ENCODE measurements around the gene C9. TPM values are rescaled to one million over a fixed set of nuclear protein-coding genes. Genes with fewer than 3 reads are reported as not detected.

C9 gene
- polyA plus RNA-seq, 1 experiment = not detected

DNA sequence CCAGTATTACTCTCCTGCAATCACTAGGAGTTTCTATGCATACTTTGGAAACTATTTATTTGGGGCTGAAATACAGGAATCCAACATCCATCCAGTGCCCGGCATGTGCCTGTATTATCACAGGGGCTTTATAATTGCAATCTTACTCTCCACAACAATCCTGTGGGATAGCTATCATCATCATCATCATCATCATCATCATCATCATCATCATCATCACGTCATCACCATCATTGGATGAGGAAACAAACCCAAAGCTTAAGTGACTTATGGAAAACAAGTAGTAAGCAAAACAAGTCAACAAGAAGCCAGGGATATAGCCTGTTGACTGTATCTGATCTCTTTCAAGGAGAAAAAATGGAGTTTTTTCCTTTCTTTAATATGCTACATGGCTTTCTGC, 97.1 kb downstream of the C9 start:
- DNase-seq (ENCODE audit: low read depth) = no peak
- H3K36me3 ChIP-seq (ENCODE audit: control insufficient read depth, insufficient read depth, low read length) = no peaks in the 10 kb centered on the region
- TF ChIP-seq, protein P1, sequence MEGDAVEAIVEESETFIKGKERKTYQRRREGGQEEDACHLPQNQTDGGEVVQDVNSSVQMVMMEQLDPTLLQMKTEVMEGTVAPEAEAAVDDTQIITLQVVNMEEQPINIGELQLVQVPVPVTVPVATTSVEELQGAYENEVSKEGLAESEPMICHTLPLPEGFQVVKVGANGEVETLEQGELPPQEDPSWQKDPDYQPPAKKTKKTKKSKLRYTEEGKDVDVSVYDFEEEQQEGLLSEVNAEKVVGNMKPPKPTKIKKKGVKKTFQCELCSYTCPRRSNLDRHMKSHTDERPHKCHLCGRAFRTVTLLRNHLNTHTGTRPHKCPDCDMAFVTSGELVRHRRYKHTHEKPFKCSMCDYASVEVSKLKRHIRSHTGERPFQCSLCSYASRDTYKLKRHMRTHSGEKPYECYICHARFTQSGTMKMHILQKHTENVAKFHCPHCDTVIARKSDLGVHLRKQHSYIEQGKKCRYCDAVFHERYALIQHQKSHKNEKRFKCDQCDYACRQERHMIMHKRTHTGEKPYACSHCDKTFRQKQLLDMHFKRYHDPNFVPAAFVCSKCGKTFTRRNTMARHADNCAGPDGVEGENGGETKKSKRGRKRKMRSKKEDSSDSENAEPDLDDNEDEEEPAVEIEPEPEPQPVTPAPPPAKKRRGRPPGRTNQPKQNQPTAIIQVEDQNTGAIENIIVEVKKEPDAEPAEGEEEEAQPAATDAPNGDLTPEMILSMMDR (IDR thresholded peaks at IDR 0.05; ENCODE audit: insufficient read depth, low read depth, low read length) = no peak
- POLR2A ChIA-PET = no interaction called here
- H3K4me3 ChIP-seq (ENCODE audit: low read depth, low read length) = no peak overlapping the region
- no peaks in the 10 kb centered on the region for H3K27me3 ChIP-seq (ENCODE audit: control insufficient read depth, insufficient read depth, low read length)
- CTCF ChIA-PET = interaction anchor here (2.0 kb wide), 1 partner anchor 16 kb away, joined by 9 read pairs; no protein-coding TSS in a partner anchor

DNA sequence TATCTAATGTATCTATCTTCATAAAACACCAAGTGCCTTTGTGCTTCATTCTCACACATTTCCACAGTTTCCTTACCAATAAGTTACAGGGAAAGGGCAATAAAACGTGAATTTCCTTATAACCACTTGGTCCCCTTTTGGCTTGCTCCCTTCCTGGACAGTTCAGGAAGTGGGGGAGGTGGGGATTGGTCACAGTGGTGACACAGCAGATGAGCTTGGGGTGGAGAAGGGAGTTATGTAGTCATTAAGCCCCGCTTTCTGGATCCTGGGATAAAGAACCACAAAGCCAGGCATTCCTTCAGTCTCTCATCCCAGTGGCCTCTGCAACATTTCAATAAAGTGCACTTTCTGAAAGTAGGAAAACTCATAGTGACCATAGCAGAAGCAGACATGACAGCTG, 97.9 kb downstream of the C9 start:
- no peaks in the 10 kb centered on the region for H3K27me3 ChIP-seq (ENCODE audit: control insufficient read depth, insufficient read depth, low read length)
- DNase-seq (ENCODE audit: low read depth) = peak; percentile 3
- POLR2A ChIA-PET = no interaction called here
- TF ChIP-seq, protein P1 (IDR thresholded peaks at IDR 0.05; ENCODE audit: insufficient read depth, low read depth, low read length) = no peak
- CTCF ChIA-PET = interaction anchor here (0.8 to 2.0 kb wide), 2 partner anchors 17 to 21 kb away, joined by 4 to 9 read pairs; no protein-coding TSS in a partner anchor
- H3K36me3 ChIP-seq (ENCODE audit: control insufficient read depth, insufficient read depth, low read length) = no peaks in the 10 kb centered on the region
- no peak overlapping the region for H3K4me3 ChIP-seq (ENCODE audit: low read depth, low read length)

DNA sequence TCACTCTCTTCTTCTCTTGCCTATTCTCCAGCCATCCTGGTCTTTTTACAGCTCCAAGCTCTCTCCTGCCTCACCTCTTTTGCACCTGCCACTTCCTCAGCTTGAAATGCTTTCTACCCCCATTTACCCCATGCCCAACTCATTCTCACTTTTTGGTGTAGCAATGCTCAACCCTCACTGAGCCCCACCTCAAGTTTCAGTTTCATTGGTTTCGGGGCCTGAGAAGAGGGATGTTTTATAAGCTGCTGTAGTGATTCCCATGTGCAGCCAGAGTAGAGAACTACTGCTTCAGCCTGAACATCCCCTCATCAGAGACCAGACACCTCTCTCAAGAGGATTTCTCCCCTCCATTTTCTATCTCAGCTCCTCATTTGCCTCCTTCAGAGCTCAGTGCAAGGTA, 99.8 kb downstream of the C9 start:
- ChIA-PET CTCF (no interaction called here), POLR2A (interaction anchor here (0.6 kb wide), 1 partner anchor 275 kb away, joined by 3 read pairs; no protein-coding TSS in a partner anchor)

DNA sequence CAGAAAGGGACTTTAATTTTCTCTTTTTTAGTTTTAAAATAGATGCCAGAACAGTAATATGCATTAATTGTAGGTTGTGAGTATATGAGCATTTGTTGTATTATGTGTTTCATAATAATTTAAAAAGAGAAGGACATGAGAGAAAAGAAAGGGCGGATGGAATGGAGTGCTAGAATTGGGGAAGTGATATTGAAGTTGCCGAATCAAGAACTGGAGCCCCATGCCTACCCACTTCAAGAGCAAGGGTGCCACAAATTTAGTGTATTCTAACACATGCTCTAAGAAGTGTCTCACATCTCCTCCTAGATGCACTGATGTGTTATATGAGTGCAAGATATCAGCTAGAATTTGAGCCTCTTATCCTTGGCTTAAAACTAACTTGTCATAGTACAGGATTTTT, 101.3 kb downstream of the C9 start:
- TF ChIP-seq, protein P1 (IDR thresholded peaks at IDR 0.05; ENCODE audit: insufficient read depth, low read depth, low read length) = no peak
- Histone ChIP-seq H3K4me3 (ENCODE audit: low read depth, low read length) (no peak overlapping the region), H3K36me3 (ENCODE audit: control insufficient read depth, insufficient read depth, low read length) (no peaks in the 10 kb centered on the region), H3K27me3 (ENCODE audit: control insufficient read depth, insufficient read depth, low read length) (no peaks in the 10 kb centered on the region)
- POLR2A ChIA-PET = no interaction called here
- no peak for DNase-seq (ENCODE audit: low read depth)
- CTCF ChIA-PET = interaction anchor here (0.6 kb wide), 1 partner anchor 109 kb away, joined by 3 read pairs; no protein-coding TSS in a partner anchor

More for the DNA sequence above, 99.8 kb downstream of the C9 start:
- DNase-seq (ENCODE audit: low read depth) = no peak
- H3K36me3 ChIP-seq (ENCODE audit: control insufficient read depth, insufficient read depth, low read length) = no peaks in the 10 kb centered on the region
- TF ChIP-seq, protein P1 (IDR thresholded peaks at IDR 0.05; ENCODE audit: insufficient read depth, low read depth, low read length) = no peak
- no peak overlapping the region for H3K4me3 ChIP-seq (ENCODE audit: low read depth, low read length)
- no peaks in the 10 kb centered on the region for H3K27me3 ChIP-seq (ENCODE audit: control insufficient read depth, insufficient read depth, low read length)

DNA sequence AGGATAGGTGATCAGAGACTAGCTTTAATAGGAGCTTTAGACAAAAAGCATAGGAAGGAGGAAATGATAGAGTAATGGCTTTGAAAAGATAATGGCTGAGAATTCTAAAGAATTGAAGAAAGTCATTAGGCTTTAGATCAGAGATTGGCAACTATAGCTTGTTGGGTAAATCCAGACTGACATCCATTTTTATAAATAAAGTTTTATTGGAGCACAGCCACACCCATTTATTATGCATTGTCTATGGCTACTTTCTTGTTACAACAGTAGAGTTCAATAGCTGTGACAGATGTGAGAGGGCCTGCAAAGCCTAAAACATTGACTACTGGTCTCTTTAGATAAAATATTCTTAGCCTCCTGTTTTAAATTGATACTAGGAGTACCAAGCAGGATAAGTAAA, 104.2 kb downstream of the C9 start:
- Histone ChIP-seq H3K4me3 (ENCODE audit: low read depth, low read length) (no peak overlapping the region), H3K36me3 (ENCODE audit: control insufficient read depth, insufficient read depth, low read length) (no peaks in the 10 kb centered on the region), H3K27me3 (ENCODE audit: control insufficient read depth, insufficient read depth, low read length) (no peaks in the 10 kb centered on the region)
- CTCF ChIA-PET = interaction anchor here (0.9 kb wide), 1 partner anchor 42 kb away, joined by 4 read pairs; no protein-coding TSS in a partner anchor
- POLR2A ChIA-PET = no interaction called here
- TF ChIP-seq, protein P1 (IDR thresholded peaks at IDR 0.05; ENCODE audit: insufficient read depth, low read depth, low read length) = no peak
- DNase-seq (ENCODE audit: low read depth) = no peak
